Measurements from ENCODE around the gene RERE.
"Not testable (repeated sequence)": the region's sequence is repeated elsewhere in the genome, so short reads cannot be mapped to it uniquely, and the experiment has no call there.

RERE gene

DNA sequence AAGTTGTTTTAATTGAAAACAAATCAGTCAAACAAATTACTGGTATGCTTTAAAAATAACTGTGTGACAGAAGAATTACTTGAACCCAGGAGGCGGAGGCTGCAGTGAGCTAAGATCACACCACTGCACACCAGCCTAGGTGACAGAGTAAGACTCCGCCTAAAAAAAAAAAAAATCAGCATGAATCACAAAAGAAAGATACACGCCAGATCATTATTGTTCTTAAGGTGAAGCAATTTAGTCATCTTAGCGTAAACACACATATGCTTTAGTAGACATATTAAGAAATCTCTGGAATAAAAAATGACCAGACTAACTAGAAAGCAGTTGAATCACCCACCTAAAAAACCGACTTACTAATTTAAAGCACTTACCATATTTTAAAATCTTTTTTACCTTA, 20.2 kb downstream of the RERE start:
- DNase-seq (ENCODE audit: low spot score), result no peak

DNA sequence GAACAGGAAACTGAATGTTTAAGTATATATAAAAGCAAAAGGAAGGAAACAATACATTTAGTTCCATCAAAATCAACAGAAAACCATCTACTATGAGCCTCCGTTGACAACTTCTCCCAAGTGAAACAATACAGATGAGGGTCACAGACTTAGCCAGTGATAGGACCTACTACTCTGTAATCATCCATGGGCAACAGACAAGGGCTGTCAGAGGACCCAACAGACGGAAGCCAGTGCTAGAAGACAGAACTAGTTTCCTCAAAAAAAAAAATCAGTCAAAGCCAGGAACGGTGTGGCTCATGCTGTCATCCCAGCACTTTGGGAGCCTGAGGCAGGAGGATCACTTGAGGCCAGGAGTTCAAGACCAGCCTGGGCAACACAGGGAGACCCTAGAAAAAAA, 20.6 kb downstream of the RERE start:
- no peak for DNase-seq (ENCODE audit: low spot score)

DNA sequence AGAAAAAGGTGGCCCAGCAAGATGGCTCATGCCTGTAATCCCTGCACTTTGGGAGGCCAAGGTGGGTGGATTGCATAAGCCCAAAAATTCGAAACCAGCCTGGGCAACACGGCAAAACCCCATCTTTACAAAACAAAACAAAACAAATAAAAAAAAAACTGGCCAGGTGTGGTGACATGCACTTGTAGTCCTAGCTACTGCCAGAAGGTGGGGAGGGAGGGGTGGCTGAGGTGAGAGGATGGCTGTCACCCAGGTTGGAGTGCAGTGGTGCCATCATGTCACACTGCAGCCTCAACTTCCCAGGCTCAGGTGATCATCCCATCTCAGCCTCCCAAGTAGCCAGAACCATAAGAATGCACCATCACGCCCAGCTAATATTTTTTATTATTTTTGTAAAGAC, 22.8 kb downstream of the RERE start:
- DNase-seq (ENCODE audit: low spot score), result no peak

DNA sequence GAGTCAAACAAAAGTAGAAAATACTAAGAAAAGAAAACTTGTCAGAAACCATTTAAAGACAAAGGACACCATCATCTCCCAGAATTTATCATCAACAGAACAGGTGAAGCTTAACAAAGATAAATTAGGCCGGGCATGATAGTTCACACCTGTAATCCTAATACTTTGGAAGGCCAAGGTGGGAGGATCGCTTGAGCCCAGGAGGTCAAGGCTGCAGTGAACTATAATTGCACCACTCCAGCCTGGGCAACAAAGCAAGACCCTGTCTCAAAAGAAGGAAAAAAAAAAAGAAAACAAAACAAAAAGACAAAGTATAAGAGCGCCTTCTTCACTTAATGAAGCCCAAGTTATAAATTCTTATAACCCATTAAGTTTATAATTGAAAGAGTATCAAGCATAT, 25.6 kb downstream of the RERE start:
- no peak for DNase-seq (ENCODE audit: low spot score)

DNA sequence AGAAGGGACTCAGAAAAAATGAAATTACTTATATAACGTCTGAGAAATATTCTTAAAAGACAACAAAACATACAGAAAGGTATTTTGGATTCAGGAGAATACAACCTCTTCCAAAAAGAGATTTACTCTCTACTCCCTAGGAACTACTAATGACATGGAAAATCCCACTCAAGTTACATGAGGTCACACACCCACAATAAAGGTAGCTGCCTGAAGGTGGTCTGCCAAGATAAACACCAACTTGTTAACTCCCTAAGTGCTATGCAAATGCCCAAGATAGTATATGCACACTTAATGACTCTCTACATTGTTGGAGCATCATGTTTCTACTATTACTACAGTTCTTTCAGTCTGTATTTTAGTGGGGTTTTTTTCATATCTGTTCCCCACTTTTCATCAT, 26.5 kb downstream of the RERE start:
- DNase-seq (ENCODE audit: low spot score), result no peak

DNA sequence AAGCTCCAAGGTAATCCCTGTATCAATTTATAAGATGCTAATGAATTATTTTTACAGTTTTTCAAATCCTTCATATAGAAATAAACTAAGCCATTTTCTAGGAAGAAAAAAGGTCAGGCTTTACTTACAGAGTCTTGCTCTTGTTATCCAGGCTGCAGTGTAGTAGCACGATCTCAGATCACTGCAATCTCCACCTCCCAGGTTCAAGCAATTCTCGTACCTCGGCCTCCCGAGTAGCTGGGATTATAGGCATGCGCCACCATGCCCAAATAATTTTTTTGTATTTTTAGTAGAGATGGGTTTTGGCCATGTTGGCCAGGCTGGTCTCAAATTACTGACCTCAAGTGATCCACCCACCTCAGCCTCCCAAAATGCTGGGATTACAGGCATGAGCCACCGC, 27.0 kb downstream of the RERE start:
- no peak for DNase-seq (ENCODE audit: low spot score)

DNA sequence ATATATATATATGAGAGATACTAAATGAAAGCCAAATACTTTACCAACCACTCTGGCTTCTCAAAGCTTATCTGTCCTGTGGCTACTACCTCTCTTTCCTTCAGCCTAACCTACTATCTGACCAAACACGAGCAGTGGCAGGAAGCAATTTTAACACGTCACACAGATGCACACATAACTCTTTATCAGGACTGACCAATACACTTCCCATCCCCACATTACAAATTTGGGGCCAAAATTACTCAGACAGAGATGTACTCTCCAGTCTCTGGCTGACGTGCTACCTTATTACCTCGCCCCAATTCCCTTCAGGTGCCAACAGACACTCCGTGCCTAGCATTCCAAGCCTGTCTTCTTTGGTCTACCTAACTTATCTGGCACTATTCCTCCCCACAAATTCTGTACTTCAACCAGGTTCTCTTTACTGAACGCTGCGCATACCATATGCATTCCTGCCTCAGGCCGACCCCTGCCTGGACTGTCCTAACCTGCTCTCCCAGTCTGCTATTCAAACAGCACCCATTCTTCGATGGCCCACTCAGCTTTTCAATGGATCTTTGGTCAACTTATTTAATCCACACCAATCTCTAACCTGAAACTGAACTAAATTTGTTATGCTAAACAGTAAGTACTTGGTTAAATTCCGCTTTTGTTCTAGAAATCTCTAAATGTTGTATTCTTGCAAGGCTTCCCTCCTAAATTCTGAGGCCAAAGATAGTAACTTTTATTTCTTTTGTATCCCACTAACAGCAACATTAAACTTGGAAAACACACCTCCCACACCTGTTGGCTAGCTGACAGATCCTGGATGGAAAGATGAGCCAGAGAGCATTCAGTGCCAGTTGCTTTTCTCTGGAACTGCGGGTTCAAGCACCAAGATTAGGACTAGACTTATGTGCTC, 27.9 kb downstream of the RERE start:
- DNase-seq (ENCODE audit: low spot score), result no peak

DNA sequence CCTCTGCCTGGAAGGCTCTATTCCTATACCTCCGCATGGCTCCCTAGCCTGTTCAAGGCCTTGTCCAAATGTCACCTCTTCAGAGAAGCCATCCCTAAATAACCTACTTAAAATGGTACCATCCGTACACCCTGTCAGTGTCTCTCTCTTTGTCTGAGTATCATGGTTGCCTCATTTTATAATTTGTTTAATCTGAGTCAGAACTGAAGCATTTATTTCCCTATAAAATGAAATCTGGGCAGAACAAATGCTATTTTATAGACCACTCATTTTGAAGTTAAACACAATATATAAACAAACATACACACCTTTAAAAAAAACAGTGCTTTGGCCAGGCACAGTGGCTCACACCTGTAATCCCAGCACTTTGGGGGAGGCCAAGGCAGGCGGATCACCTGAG, 30.2 kb downstream of the RERE start:
- DNase-seq (ENCODE audit: low spot score), result no peak

DNA sequence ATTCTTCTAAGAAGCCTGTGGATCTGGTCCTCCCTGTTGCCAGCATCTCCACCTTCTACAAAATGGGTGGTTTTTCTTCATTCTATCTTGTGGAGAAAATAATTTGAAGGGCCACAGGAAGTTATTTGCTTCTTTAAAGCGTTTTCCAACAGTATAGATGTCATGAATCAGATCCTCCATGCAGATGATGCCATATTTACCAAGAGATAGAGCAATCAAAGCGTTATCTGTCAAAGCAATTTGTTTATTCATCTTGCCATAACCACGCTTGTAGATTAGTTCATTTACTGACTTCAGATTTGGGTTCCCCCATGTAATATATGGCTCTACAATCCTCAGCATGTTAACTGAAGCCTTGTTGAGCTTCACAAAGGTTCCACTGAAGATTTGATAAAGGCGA, 31.2 kb downstream of the RERE start:
- DNase-seq (ENCODE audit: low spot score), result not testable (repeated sequence)

DNA sequence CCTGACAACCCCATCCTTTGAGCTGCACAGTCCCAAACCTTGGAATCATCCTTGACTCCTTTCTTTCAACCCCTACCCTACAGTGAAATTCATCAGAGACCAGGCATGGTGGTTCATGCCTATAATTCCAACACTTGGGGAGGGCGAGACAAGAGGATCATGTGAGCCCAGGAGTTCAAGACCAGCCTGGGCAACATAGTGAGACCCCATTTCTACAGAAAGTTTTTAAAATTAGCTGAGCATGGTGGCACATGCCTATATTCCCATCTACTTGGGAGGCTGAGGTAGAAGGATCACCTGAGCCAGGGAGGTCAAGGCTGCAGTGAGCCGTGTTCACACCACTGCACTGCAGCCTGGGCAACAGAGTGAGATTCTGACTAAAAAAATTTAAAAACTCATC, 34.5 kb downstream of the RERE start:
- DNase-seq (ENCODE audit: low spot score), result no peak

DNA sequence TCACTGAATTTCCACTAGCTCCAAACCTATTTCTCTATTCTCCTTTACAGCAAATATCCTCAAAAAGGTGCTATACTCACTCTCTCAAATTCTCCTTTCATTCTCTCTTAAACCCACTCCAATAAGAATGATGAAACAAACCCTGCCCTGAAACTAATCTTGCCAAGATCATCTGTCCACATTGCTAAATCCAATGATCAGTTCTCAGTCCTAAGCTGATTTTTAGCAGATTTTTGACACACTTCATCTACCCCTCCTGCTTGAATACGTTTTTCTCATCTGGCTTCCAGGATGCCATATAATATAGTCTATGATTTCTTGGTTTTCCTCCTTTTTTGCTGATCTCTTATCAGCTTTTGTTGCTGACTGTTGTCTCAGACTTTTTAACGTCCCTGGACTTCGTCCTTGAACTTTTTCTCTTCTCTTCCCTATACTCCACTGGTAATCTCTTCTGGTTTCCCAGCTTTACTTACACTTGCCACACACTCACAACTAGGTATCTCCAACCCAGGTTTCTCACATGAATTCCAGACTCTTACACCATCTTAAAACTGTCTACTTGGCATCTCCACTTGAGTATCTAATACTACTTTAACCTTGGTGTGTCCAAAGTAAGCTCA, 35.3 kb downstream of the RERE start:
- DNase-seq (ENCODE audit: low spot score), result no peak

DNA sequence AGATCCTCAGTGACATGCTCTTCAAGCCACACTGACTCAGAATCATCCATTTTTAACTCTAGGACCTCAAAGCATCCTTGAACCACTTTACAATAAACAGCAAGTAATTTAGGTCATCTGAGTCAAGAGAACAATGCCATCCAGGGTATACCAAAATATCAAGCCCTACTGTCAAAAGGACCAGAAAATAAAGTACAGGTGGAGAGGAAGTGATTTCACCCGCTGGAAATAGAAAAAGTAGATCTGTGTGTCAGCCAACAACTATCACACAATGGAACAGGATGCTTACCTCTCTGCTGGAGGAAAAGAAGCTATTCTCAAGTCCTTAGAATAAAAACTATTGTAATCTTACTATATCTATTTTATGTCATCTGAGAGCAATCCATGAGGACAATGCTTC, 37.0 kb downstream of the RERE start:
- DNase-seq (ENCODE audit: low spot score), result no peak

DNA sequence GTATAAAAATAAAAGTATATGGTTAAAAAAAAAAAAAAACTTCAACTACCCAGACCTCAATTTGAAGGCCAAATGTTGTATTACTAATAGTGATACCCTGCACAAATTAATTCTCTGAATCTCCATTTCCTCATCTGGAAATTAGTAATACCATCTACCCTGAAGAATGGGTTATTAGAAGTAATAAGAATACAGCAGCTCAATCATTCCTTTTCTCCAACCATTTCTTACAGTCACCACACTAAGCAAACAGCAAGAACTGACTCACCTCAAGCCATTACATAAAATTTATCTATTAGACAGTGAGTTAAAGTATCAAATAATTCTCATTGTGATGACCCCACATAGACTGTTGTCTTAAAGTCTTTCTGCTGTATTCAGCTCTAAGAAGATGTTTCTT, 39.6 kb downstream of the RERE start:
- peak; percentile 7 for DNase-seq (ENCODE audit: low spot score)

DNA sequence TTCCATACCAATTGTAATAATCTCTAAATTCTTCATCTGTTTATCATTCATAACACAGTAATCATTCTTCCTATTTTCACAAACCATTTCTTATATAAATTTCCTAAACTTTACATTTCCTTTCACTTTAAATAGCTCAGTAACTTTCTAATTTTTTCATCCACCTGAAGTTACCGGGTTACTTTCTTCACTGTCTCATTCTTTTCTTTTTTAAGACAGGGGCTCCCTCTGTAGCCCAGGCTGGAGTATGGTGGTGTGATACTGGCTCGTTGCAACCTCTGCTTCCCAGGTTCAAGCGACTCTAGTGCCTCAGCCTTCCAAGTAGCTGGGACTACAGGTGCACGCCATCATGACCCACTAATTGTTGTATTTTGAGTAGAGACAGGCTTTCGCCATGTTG, 41.3 kb downstream of the RERE start:
- no peak for DNase-seq (ENCODE audit: low spot score)

DNA sequence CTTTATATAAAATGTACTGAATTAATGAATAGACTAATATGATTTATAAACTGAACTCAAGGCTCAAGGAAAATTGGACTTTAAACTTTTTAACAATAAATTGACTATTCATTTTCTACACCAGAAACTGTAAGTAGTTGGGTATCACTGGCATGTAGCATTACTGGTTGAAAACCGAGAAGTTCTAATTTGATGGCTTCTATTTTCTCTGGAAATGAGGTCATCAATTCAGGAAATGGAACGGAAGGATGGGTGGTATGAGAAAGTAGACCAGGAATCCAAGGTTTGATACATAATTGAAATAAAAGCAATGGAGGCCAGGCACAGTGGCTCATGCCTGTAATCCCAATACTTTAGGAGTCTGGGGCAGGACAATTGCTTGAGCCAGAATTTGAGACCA, 50.4 kb downstream of the RERE start:
- no peak for DNase-seq (ENCODE audit: low spot score)

DNA sequence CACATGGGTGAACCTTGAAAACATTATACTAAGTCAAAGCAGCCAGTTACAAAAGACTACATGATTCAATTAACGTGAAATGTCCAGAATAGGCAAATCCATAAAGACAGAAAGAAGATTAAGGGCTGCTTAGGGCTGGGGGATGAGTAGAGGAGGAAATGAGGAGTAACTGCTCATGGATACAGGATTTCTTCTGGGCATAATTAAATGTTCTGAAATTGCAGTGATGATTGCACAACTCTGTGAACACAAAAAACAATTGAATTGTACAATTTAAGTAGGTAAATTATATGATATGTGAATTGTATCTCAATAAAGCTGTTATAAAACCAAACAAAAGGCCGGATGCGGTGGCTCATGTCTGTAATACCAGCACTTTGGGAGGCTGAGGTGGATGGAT, 52.2 kb downstream of the RERE start:
- no peak for DNase-seq (ENCODE audit: low spot score)

DNA sequence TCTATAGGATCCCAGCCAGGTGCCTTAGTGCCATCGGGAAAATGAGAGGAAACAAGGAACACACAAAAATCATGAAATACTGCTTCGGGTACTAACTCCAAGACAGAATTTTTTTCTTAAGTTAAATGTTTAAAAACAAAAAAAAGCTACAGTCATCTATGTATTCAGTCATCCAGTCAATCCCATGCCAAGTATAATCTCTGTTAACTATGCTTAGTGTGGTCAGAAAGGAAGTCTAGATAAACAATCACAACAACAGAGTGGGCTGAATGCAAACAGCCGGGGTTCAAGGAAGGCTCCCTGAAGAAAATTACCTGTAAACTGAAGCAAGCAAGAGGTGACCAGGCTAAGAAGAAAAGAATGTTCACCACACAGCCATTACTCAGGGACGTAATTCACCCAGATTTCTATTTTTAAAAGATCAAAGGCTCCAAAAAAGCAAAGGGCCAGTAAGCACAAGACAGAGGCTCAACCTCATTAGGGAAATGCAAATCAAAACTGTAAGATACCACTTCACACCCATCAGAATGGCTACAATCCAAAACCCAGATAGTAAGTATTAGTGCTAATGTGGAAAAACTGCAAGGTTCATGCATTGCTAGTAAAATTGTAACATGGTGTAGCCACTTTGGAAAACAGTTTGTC, 53.0 kb downstream of the RERE start:
- DNase-seq (ENCODE audit: low spot score), result no peak

DNA sequence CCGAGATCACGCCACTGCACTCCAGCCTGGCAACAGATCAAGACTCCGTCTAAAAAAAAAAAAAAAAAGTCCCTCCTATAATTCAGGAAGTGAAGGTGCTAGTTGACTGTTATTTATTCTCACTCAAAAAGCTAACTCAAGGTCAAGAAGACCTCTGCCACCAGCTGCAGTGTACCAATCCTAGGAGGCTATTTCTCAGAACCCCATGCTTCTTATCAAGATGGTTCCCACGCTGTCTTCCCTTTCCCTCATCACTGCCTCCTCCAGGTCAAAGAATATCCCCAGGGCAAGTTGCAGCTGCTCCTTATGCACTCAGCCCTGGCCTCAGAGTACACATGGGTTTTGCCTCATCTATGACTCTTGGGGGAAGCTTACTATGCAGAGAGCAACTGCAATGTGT, 53.6 kb downstream of the RERE start:
- DNase-seq (ENCODE audit: low spot score), result no peak

DNA sequence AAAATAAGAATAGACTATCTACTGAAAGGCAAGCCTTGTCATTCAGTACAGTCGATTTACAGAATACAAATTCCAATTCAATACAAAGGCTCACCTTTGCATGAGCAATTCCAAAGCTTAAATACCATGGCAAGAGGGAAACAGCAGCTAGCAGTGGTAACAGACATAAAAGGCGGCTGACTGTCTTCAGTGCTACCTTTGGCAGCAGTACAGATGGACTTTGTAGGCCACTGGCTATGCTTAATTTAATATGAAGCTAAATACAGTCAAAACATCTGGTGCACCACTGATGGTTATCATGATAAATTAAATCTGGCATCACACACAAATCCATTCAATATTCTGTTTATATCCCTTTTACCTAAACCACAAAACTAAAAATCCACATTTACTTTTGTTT, 62.4 kb downstream of the RERE start:
- DNase-seq (ENCODE audit: low spot score), result no peak

DNA sequence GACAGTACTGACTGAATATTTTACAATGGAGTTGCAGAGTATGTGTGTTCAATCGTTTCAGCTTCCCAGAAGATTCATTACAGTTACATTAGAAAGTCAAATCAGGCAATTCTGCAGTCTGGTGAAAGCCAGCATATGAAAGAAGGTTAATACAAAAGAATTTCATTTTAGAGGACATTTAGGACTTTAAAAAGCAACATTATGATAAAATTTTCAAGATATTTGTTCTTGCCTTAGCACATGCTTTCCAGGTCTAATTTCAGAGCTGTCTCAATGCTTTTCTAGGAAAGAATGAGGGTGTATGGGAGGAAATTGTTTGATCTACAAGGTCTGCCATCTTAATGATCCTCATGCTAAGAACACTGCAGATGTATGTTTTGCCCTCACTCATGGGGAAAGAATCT, 63.2 kb downstream of the RERE start:
- no peak for DNase-seq (ENCODE audit: low spot score)

DNA sequence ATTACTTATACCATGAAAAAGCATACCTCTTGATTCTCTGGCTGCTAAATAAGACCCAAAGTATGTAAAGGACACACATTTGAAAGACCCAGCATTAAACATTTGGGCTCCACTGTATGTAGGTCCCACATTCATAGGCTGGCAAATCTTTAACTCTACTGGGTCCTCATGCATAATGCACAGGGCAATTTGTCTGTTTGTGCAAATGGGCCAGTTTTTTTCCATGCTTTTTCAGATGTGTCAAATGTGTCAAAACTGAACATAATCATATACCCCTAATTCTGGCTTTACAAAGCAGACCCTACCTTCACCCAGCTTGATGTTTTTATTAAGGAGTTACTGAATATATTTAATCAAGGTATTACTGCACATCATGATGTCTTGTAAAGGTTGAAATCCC, 63.7 kb downstream of the RERE start:
- DNase-seq (ENCODE audit: low spot score), result no peak

DNA sequence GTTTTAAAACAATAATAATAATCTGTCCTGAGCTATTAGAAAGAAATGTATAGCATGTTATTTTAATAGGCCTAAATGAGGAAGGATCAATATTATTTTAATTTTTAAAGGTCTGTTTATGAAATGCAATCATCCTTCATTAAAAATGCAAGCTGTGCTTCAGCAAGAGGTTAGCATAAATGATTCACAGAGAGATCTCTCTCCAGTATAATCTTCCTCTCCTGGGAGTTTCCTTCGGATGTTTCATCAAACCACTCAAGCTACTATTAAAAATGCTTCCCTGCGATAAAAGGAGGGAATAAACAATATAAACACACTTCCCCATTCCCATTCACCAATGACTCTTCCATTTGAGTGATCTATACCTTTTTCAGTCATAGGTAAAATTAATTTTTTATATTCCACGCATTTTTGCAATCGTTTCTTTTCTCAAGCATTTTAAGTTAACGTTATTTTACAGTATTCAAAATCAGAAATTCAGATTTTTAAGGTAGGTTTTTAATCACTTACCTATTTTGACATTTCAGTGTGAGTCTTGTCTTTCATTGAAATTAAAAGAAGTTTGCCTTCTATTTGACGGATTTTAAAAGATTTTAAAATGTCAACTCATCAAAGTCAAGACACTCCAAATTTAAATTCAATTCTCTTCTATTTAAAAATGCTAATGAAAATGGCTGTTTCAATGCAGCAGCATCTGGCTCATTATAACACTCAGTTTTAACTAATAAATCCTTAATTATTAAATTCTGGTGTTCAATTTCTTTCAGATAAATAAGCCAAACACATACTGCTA, 64.3 kb downstream of the RERE start:
- no peak for DNase-seq (ENCODE audit: low spot score)

DNA sequence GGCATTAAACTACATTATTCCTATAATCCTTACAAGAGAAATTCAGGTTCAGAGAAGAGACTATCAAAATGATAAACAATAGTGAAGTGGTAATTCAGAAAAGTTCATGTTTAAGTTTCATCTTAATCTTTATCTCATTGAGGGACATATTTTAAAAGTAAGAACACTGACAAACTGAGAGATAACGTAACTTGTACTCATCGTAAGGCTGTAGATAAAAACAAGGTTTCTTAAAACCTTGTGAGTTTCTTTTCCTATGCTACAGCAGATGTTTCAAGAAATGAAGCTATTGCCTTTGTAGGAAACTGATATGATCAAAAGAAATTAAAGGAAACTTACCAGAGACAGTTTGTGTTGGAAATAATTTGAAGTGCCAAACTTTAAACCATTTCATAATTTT, 65.0 kb downstream of the RERE start:
- DNase-seq (ENCODE audit: low spot score), result peak; percentile 11

All from activated CD4-positive, alpha-beta T cell treated with anti-CD3 and anti-CD28 coated beads, Interleukin-2, Interleukin-4, amounts not matched to agents 100 ng/mL and 50 ng/mL, durations not matched to agents 16 hours and 8 hours (primary cell).